NCI-H2196 treated with DMSO at 0.1 percent for 48 hours (cell line): Measurements from ENCODE around the gene ZFP62.
A peak's percentile ranks its signal among the peaks of the same experiment; 100 is the strongest.
"Not testable (repeated sequence)": the region's sequence is repeated elsewhere in the genome, so short reads cannot be mapped to it uniquely, and the experiment has no call there.

ENCODE experiments used
- DNase-seq: peaks from one replicate; lab custom pipeline; 2025; ENCODE audit not compliant: unreplicated experiment; lab: John Stamatoyannopoulos, UW

The ZFP62 gene

DNA sequence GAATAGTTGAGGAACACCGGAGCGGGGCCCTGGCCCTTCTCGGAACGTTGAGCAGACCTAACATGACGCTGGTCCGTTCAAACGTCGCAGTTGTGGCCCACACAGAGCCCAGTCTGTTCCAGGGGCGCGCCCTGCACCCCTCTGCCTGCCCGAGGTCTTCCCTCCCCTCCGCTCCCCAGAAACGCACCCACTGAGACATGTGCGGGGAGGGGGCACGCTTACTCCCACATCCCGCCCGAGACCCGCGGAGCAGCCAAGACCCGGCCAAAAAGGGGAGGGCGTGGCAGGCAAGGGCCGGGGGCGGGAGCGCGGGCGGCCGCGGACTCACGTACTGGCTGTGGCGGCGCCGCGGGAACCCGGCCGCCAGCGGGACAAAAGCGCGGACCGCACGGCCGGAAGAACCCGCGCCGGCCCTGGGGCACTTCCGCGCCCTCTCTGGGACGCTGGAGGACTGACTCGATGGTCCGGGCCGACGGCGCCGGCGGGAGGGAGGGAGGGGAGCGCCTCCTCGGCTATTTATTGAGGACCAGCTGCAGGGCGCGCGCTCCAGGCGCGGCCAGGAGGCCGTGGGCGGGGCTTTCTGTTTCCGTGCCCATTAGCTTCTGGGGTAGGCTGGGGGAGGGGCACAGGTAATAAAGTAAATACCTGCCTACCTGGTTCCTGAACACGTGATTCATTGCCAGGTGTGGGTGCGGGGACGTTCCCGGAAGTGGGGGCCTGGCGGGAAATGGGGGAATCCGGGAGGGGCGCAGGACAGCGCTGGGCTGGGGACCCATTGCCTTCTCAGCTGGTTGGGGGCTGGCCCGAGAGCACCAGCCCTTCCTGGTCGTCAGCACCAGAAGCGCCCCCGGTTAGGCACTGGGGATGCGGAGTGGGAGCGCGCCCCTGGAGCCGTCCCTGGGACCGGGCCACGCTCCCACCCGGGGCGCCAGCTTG, at the start of gene ZFP62:
ZFP62 (minus strand) TSS at position 390 of the 936 bp plus-strand sequence; CDS start at position 333, 57 bp downstream.
- peak; percentile 97 for DNase-seq

DNA sequence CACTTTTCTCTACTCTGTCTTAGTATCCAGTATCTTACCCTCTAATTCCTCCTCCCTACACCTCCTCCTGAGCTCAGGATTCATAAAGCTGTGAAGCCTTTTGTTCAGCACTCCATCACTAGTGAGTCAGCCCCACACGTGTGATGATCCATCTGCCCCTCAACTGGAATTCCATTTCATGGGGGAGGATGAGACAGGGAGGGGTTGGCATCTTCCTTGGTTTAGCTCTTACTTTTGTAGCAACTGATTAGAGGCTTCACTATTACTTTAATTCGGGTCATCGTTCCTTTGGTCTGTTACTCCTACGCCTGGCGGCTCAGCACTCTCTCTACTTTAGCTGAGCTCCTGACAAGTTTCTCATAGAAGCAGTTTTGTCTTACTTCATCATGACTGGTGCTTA, 49.7 kb upstream of the ZFP62 start:
- DNase-seq = no peak

DNA sequence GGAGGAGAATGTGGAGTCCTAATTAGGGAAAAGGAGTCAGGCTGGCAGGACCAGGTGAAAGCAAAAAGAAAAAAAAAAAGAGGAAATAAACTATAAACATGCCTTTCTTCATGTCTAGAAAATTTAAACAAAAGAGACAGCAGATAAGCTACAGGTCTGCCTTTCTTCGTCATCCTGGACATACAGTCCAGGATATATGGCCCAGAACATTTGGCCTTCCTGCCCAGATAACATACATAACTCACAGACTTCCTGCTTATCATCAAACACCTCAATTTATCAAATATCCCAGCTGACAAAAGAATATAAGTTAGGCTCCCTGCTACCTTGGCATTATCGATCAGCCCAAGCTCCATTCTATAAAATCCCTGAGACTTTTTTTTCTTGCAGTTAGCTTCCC, 49.1 kb upstream of the ZFP62 start:
- DNase-seq = no peak

DNA sequence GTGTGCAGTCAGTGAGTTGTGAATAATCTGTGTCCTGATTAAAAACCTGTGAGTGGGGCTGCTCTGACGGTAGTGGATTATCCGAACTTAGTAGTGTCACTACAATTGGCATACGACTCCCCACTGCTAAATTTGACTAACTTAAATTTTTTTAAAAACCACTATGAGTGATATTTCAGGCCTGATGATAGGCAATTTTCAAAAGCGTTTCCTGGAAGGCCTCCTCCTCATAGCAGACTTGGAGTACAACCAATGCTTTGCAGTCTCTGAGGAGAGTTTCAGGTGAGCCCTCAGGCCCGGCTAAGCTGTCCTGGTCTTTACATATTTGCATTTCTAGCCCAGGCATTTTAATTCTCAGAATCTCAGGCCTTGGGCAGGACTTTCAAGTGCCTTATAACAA, 48.7 kb upstream of the ZFP62 start:
- no peak for DNase-seq

DNA sequence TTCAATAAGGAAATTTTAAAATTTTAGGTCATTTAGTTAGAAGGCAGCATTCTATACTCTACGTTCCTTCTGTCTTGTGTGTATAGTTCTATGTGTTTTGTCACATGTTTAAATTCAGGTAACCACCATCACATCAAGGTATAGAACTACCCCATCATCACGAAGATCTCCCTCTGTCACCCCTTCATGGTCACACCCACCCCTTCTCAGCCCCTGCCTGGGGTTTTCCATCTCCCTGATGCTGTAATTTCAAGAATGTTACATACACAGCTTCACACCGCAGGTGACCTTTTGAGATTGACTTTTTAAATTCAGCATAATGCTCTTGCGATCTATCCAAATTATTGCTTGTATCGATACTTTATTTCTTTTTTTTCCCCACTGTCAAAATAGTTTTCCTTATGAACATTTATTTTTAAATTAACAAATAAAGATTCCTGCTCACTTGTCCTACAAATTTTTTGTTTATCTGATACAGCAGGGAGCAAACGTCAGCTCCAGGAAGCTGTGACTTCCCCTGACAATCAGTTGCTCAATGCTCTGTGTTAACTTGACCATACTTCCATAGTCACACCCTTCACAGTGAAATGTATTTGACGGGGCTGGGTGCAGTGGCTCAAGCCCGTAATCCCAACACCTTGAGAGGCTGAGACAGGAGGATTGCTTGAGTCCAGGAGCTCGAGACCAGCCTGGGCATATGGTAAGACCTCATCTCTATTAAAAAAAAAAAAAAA, 48.1 kb upstream of the ZFP62 start:
- DNase-seq = no peak

DNA sequence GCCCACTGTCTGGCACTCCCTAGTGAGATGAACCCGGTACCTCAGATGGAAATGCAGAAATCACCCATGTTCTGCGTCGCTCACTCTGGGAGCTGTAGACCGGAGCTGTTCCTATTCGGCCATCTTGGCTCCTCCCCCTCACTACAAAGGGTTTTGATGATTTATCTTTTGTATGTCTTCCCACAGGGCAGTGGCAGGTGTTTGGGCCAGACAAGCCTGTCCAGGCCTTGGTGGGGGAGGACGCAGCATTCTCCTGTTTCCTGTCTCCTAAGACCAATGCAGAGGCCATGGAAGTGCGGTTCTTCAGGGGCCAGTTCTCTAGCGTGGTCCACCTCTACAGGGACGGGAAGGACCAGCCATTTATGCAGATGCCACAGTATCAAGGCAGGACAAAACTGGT, 47.3 kb upstream of the ZFP62 start:
- no peak for DNase-seq

DNA sequence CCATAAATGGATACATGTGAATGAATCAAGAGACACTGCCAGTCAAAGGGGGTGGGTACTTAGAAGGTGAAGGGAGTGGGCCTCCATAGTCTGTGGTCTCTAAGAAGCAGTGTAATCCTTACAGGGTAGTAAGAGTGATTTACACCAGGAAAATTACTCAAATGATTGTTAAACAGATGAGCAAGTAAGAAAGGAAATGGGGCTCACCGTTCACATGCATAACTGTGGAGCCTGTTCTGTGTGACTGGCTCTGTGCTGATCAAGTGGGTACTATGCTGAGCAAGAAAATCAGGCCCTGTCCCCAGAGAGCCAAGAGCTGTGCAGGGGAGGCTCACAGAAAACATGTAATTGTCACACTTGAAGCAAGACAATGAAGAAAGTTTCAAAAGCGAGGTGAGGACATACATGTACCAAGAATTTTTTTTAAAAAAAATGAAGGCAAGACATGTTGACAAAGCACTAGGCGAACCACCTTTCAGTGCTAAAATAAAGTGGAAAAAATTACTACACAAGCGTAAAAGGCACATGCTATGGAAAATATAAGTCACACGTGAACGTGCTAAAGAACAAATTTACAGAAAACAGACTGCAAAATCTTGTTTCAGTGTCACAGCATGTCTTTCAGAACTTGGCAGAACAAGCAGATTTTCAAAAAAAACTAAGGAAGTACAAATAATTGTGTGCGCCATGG, 40.4 kb upstream of the ZFP62 start:
- no peak for DNase-seq

DNA sequence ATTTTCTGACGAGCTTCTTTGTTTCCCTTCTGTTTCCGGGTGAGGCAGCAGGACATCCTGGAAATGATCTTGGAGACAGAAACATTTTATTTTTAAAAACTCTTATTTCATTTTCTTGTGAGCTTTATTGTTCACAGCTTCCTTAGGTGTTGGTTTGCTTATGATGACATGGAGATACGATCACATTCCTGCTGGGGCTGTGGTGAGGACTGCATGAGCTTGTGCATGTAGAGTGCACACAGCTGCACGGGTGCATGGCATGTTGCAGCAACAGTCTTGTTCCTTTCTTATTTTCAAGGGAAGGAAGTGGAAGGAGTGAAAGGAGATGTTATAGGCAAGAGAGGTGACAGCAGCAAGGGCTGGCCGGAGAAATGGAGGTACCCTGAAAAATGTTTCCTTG, 39.1 kb upstream of the ZFP62 start:
- no peak for DNase-seq

DNA sequence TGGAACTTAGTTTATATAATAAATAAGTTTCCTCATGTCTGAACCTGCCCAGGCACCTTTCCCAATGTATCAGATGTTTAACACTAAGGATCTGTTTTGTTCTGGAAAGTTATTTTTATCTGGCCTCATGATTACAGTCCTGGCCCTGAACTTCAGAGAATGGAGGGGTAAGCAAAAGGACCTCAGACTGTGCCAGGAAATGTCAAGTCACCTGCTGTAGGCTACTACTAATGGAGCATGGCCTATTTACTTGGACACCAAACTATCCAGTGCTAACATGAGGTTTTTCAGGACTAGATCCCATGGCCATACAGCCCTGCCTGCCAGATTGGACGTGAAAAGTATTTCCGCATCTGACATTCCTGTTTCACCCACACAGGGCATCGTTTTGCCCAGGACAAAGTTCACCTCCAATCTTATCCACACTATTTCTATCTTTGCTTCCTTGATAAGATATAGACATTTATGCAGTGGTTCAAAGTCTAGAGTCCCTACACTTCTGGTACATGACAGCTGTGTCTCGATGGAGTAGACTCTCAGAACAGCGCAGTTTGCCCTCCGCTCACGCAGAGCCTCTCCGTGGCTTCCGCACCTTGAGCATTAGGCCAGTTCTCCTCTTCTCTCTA, 37.7 kb upstream of the ZFP62 start, which contains the start of gene BTNL8:
BTNL8 (plus strand) TSS at position 539 of the 626 bp plus-strand sequence. CDS start 152 bp downstream, outside the sequence.
- DNase-seq = no peak

DNA sequence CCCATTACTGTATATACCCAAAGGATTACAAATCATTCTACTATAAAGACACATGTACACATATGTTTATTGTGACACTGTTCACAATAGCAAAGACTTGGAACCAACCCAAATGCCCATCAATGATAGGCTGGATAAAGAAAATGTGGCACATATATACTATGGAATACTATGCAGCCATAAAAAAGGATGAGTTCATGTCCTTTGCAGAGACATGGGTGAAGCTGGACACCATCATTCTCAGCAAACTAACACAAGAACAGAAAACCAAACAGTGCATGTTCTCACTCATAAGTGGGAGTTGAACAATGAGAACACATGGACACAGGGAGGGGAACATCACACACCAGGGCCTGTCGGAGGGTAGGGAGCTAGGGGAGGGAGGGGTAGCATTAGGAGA, 34.3 kb upstream of the ZFP62 start:
- DNase-seq = not testable (repeated sequence)

DNA sequence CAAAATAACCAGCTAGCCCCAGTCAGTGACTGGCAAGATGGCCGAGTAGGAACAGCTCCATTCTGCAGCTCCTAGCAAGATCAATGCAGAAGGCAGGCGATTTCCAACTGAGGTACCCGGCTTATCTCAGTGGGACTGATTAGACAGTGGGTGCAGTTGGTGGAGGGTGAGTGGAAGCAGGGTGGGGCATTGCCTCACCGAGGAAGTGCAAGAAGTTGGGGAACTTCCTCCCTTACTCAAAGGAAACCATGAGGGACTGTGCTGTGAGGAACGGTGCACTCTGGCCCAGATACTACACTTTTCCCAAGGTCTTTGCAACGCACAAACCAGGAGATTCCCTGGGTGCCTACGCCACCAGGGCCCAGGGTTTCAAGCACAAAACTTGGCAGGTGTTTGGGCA, 28.3 kb upstream of the ZFP62 start:
- DNase-seq = no peak

DNA sequence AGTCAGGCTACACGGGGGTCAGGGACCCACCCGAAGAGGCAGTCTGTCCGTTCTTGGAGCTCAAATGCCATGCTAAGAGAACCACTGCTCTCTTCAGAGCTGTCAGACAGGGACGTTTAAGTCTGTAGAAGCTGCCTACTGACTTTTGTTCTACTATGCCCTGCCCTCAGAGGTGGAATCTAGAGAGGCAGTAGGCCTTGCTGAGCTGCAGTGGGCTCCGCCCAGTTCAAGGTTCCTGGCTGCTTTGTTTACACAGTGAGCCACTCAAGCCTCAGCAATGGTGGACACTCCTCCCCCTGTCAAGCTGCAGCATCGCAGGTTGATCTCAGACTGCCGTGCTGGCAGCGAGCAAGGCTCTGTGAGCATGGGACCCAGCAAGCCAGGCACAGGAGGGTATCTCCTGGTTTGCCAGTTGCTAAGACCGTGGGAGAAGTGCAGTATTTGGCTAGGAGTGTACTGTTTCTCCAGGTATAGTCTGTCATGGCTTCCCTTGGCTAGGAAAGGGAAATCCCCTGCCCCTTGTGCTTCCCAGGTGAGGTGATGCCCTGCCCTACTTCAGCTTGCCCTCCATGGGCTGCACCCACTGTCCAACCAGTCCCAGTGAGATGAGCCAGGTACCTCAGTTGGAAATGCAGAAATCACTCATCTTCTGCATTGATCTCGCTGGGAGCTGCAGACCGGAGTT, 24.9 kb upstream of the ZFP62 start:
- not testable (repeated sequence) for DNase-seq

DNA sequence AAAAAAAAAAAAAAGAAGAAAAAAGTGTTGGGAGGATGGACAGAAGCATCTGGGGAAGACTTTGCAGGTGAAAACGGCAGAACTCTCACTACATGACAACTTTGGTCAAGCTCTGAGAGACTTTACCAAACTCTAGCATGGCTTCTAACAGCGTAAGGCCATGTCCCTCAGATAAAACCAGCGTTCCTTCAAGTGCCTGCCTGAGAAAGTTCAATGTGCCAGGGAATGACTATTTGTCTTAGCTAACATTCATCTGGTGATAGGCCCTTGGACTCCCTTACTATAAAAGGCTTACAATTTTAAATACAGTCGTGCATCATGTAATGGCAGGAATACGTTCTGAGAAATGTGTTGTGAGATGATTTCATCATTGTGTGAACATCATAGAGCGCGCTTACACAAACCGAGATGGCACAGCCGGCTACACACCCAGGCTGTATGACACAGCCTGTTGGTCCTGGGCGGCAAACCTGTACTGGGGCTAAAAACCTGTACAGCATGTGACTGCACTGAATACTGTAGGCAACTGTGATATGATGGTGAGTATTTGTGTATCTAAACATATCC, 14.9 kb upstream of the ZFP62 start:
- DNase-seq = no peak

DNA sequence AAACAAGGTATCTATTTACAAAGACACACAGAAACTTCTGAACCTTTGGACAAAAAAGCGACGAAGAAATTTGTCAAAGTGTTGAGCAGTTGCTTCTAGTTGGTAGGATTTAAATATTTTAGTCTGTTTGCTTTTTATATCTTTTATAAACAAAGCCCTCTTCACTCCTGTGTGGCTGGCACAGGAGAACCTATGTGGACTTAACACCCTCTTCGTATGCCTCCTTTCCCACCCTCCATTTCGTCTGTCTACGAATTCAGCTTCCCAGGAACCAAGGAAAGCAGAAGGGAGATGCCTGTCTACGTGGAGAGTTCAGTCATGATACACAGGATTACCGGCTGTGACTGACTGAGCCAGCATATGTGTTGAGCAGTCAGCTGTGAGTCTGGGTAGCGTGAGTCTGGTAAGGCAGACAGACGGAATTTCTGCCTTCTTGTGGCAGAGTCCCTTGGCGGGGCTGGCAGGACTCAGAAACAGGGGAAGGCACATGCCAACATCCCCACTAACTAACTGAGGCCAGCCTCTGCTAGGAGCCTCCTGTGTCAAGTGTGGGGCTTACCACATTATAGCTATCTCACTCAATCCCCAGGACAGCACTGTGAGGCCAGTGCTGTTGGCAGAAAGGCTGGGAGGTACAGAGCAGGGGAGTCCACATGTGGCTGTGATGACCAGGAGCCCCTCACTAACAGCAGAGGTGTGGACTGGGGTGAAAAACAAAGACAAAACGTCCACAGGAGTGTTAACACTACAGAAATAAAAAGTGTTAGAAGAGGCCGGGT, 13.9 kb upstream of the ZFP62 start:
- no peak for DNase-seq

DNA sequence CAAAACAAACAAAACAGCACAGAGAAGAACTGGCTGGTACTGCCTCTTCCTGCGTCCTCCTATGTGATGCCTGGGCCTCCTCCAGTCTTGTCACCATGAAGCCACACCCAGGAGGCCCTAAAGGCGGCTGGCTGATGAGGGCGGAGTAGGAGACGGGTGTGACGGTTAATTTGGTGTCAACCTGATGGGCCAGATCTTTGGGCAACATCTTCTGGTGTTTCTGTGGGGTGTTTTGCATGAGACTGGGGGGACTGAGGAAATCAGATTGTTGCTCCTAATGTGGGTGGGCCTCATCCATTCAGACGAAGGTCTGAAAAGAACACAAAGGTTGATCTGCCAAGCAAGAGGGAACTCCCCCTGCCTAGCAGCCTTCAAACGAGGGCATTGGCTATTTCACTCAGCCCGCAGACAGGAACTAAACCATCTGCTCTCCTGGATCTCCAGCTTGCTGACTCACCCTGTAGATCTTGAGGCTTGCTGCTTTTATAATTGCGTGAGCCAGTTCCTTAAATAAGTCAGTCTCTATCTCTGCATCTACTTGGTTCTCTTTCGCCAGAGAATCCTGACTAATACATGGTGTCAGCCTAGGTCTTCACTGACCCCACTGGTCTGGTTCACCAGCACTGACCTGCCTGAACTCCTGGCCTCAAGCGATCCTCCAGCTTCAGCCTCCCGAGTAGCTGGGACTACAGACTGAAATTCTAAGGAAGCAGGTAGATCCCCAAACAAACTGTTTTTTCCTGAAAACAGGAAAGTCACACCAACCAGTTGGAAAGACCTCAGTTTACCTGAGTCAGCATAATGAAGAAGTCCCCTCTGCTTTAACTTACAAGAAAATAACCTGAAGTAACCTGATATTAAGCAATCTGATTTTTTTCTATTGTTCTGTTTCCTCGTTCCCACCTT, 12.8 kb upstream of the ZFP62 start:
- no peak for DNase-seq

DNA sequence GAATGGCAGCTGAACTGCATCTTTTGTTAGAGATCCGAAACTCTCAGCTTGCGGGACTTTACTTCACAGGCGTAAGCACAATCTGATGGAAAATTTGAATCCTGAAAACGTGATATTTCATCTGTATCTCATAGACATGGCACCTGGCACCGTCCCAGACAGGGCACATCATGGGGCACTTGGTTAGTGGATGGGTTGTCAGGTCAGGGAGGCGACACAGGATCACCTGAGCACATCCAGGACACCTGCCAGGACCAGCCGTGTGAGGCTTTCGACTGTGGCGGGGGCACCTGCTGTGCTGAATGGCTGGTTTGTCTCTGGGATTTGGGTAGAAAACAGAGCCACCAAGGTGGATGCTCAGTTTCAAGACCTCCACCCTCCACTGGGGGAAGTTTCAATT, 11.3 kb upstream of the ZFP62 start:
- no peak for DNase-seq

DNA sequence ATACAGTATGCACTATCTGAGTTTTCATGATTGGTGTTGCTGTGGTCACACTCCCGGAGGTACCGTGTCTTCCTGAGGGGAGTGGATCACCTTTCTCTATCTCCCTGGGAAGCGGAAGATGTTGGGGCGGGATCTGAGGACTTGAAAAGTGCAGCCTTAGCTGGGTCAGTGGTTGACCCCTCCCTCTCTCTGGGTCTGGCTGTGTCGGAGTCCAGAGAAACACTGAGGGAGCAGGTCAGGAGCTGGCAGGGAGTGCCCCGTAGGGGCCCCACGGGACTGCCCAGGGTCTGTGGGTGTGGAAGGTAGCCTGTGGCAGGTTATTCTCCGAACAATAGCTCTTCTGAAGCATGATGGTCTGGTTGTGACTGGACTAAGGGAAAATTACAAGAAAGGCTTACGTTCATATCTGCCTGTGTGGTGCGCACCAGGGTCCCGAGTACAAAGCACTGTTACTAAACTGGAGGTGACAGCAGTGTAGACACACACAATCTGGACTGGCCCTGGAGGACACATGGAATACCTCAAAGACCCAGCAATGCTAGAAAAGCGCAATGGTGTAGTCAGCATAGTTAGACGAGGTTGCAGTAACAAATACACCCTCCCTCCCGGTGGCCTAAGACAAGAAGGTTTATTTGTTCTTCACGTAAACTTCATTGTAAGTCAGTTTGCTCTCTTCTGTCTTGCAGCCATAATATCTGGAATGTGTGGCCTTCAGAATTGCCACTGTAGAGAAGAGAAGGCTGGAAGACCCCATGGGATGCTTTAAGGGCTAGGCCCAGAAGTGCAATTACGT, 9.4 kb upstream of the ZFP62 start:
- no peak for DNase-seq

DNA sequence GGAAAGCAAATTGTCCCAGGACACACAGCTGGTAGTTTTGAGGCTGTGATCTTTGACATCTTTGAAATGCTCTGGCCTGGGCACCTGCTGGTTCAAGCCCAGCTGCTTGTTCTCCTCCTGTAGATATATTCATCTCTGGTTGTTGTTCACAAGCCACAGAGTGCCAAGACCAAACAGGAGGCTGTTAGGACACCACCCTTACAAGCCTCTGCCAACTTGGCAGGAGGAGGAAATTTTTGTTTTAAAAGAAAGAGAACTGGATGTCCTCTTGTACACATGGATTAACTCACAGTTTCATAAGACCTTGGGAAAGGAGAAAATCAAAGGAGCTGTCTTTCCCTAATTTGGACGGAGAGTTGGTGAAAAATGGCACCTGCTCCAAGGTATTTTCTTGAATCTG, 8.5 kb upstream of the ZFP62 start:
- no peak for DNase-seq
